Fibroblast of skin of back (primary cell): Measurements from ENCODE around the gene CCDC102B.
"Not testable (repeated sequence)": the region's sequence is repeated elsewhere in the genome, so short reads cannot be mapped to it uniquely, and the experiment has no call there.

Experiments used
- DNase-seq: peaks from one replicate; pipeline ENCODE4 v3.0.0-alpha.2; 2013

Gene CCDC102B

GRCh38 chr18:68915061-68915460 lies 117.2 kb downstream of the CCDC102B start:
- no peak for DNase-seq

- no peak for DNase-seq
Measured at GRCh38 chr18:68916734-68917133, 118.9 kb downstream of the CCDC102B start.

- no peak for DNase-seq
Measured at GRCh38 chr18:68918216-68918615, 120.3 kb downstream of the CCDC102B start.

- DNase-seq: no peak
Measured at GRCh38 chr18:68919900-68920299, 122.0 kb downstream of the CCDC102B start.

GRCh38 chr18:68922392-68922791 lies 124.5 kb downstream of the CCDC102B start:
- no peak for DNase-seq

GRCh38 chr18:68925268-68925667 lies 127.4 kb downstream of the CCDC102B start:
- peak; percentile 7 for DNase-seq

GRCh38 chr18:68928762-68929675 lies 131.1 kb downstream of the CCDC102B start:
- DNase-seq: no peak

GRCh38 chr18:68935686-68936085 lies 137.8 kb downstream of the CCDC102B start:
- DNase-seq: no peak

- DNase-seq: no peak
Measured at GRCh38 chr18:68937029-68937599, 139.2 kb downstream of the CCDC102B start.

- DNase-seq: peak; percentile 30
Measured at GRCh38 chr18:68940039-68940438, 142.2 kb downstream of the CCDC102B start.

GRCh38 chr18:68940754-68941153 lies 142.9 kb downstream of the CCDC102B start:
- DNase-seq: no peak

- no peak for DNase-seq
Measured at GRCh38 chr18:68942230-68942629, 144.3 kb downstream of the CCDC102B start.

GRCh38 chr18:68943861-68944260 lies 146.0 kb downstream of the CCDC102B start:
- not testable (repeated sequence) for DNase-seq

GRCh38 chr18:68944330-68944729 lies 146.4 kb downstream of the CCDC102B start:
- DNase-seq: no peak

GRCh38 chr18:68944826-68945225 lies 146.9 kb downstream of the CCDC102B start:
- no peak for DNase-seq

GRCh38 chr18:68948622-68949021 lies 150.7 kb downstream of the CCDC102B start:
- DNase-seq: no peak

GRCh38 chr18:68954738-68955137 lies 156.9 kb downstream of the CCDC102B start:
- no peak for DNase-seq

- no peak for DNase-seq
Measured at GRCh38 chr18:68956650-68957049, 158.8 kb downstream of the CCDC102B start.

- DNase-seq: no peak
Measured at GRCh38 chr18:68960355-68960754, 162.5 kb downstream of the CCDC102B start.

- DNase-seq: peak; percentile 9
Measured at GRCh38 chr18:68962623-68963022, 164.7 kb downstream of the CCDC102B start.

GRCh38 chr18:68965817-68966216 lies 167.9 kb downstream of the CCDC102B start:
- DNase-seq: no peak

- DNase-seq: no peak
Measured at GRCh38 chr18:68969027-68969426, 171.1 kb downstream of the CCDC102B start.

GRCh38 chr18:68972176-68972575 lies 174.3 kb downstream of the CCDC102B start:
- DNase-seq: no peak

GRCh38 chr18:68979737-68980136 lies 181.9 kb downstream of the CCDC102B start:
- DNase-seq: no peak
